SK-N-SH (cell line): Measurements from ENCODE around the gene VASH2.

Source experiments
- EP300 ChIP-seq, 2 experiments: IDR thresholded peaks; 2 replicates each; pipeline versions ENCODE4 v1.4.0 to v1.6.1; 2012; ENCODE audit warnings: borderline replicate concordance in 1 of 2, low read depth in 1 of 2, low read length in 1 of 2
- MAX ChIP-seq: IDR thresholded peaks from 2 replicates; pipeline ENCODE4 v1.4.0; 2012; ENCODE audit warnings: low read depth
- POLR2AphosphoS5 ChIP-seq: IDR thresholded peaks from 2 replicates; pipeline ENCODE4 v1.6.1; 2012; ENCODE audit warnings: low read depth, low read length
- TEAD4 ChIP-seq: IDR thresholded peaks from 2 replicates; pipeline ENCODE4 v1.4.0; 2012; ENCODE audit warnings: mild to moderate bottlenecking, borderline replicate concordance; ENCODE audit not compliant: insufficient read depth
- TF ChIP-seq, protein P1 (sequence below): fragments of 200-600 bp; sonication (generic); IDR thresholded peaks from 2 replicates; pipeline ENCODE4 v1.6.1; 2017; ENCODE audit warnings: antibody characterized with exemption, mild to moderate bottlenecking, moderate library complexity

- TF ChIP-seq MAX (no peak), POLR2AphosphoS5 (no peak), TEAD4 (no peak), EP300 (IDR thresholded peaks at IDR 0.05; ENCODE audit: borderline replicate concordance in 1 of 2, low read depth in 1 of 2, low read length in 1 of 2) (no peak)
- TF ChIP-seq, protein P1, sequence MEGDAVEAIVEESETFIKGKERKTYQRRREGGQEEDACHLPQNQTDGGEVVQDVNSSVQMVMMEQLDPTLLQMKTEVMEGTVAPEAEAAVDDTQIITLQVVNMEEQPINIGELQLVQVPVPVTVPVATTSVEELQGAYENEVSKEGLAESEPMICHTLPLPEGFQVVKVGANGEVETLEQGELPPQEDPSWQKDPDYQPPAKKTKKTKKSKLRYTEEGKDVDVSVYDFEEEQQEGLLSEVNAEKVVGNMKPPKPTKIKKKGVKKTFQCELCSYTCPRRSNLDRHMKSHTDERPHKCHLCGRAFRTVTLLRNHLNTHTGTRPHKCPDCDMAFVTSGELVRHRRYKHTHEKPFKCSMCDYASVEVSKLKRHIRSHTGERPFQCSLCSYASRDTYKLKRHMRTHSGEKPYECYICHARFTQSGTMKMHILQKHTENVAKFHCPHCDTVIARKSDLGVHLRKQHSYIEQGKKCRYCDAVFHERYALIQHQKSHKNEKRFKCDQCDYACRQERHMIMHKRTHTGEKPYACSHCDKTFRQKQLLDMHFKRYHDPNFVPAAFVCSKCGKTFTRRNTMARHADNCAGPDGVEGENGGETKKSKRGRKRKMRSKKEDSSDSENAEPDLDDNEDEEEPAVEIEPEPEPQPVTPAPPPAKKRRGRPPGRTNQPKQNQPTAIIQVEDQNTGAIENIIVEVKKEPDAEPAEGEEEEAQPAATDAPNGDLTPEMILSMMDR: no peak
Observed at GRCh38 chr1:212981025-212981495, 30.7 kb downstream of the VASH2 start.
